Neural progenitor cell (in vitro differentiated cells): ENCODE data around the gene NOLC1. TPM values are rescaled to one million over a fixed set of nuclear protein-coding genes. Genes with fewer than 3 reads are reported as not detected.

Experiments used
- DNase-seq: peaks from one replicate; pipeline ENCODE4 v3.0.0-alpha.2; 2016; ENCODE audit warnings: low spot score
- H2AFZ ChIP-seq: fragments of 200-600 bp; sonication (generic); replicated peaks from 2 replicates; pipeline ENCODE4 v1.6.1; 2016; ENCODE audit warnings: antibody characterized with exemption
- H3F3A ChIP-seq: fragments of 200-600 bp; sonication (generic); 2 replicates; pipeline ENCODE4 v1.6.1; 2016; ENCODE audit warnings: antibody characterized with exemption, low read depth
- H3K27ac ChIP-seq: fragments of 200-600 bp; sonication (generic); 2 replicates; pipeline ENCODE4 v1.5.1; 2016; ENCODE audit warnings: mild to moderate bottlenecking
- H3K27me3 ChIP-seq: fragments of 200-600 bp; sonication (generic); 2 replicates; pipeline ENCODE4 v1.6.1; 2016; ENCODE audit warnings: mild to moderate bottlenecking, moderate library complexity
- H3K36me3 ChIP-seq: fragments of 200-600 bp; sonication (generic); 2 replicates; pipeline ENCODE4 v1.5.1; 2016
- H3K4me1 ChIP-seq: fragments of 200-600 bp; sonication (generic); 2 replicates; pipeline ENCODE4 v1.6.1; 2016; ENCODE audit warnings: mixed run types
- H3K4me2 ChIP-seq: fragments of 200-600 bp; sonication (generic); 2 replicates; pipeline ENCODE4 v1.6.1; 2016
- H3K4me3 ChIP-seq: fragments of 200-600 bp; sonication (generic); 2 replicates; pipeline ENCODE4 v1.5.1; 2016
- H3K79me2 ChIP-seq: fragments of 200-600 bp; sonication (generic); 2 replicates; pipeline ENCODE4 v1.6.1; 2016; ENCODE audit warnings: low read depth
- H3K9ac ChIP-seq: fragments of 200-600 bp; sonication (generic); 2 replicates; pipeline ENCODE4 v1.6.1; 2016
- H3K9me3 ChIP-seq: fragments of 200-600 bp; sonication (generic); 2 replicates; pipeline ENCODE4 v1.5.1; 2016; ENCODE audit warnings: low read depth
- H4K20me1 ChIP-seq: fragments of 200-600 bp; sonication (generic); 2 replicates; pipeline ENCODE4 v1.6.1; 2016; ENCODE audit warnings: low read depth
- H3K27ac Mint-ChIP-seq: 3 replicates; pipeline ENCODE4 v1.8.0; 2021; ENCODE audit warnings: mixed read lengths
- H3K27me3 Mint-ChIP-seq: 2 replicates; pipeline ENCODE4 v1.8.0; 2022; ENCODE audit warnings: low read depth, mild to moderate bottlenecking, inconsistent platforms, moderate library complexity, mixed read lengths; ENCODE audit not compliant: insufficient read depth
- H3K36me3 Mint-ChIP-seq: 3 replicates; pipeline ENCODE4 v1.8.0; 2021; ENCODE audit warnings: mixed read lengths
- H3K4me1 Mint-ChIP-seq: 3 replicates; pipeline ENCODE4 v1.8.0; 2021; ENCODE audit warnings: mixed read lengths
- H3K4me3 Mint-ChIP-seq: 3 replicates; pipeline ENCODE4 v1.8.0; 2021; ENCODE audit warnings: mild to moderate bottlenecking, moderate library complexity, mixed read lengths
- H3K9me3 Mint-ChIP-seq: 3 replicates; pipeline ENCODE4 v1.8.0; 2020; ENCODE audit warnings: mixed read lengths
- CTCF ChIP-seq: fragments of 200-600 bp; sonication (generic); IDR thresholded peaks from 2 replicates; pipeline ENCODE4 v1.5.1; 2017; ENCODE audit warnings: antibody characterized with exemption, mild to moderate bottlenecking
- EZH2 ChIP-seq: fragments of 200-600 bp; sonication (generic); IDR thresholded peaks from 2 replicates; pipeline ENCODE4 v1.6.1; 2017; ENCODE audit warnings: antibody characterized with exemption, mild to moderate bottlenecking, moderate library complexity
- EZH2phosphoT487 ChIP-seq: fragments of 200-600 bp; sonication (generic); IDR thresholded peaks from 2 replicates; pipeline ENCODE4 v1.6.1; 2017; ENCODE audit warnings: antibody characterized with exemption
- total RNA-seq: library from RNA; depleted of rRNA; stranded (reverse); fragments of >200 nt; gene quantifications from 2 replicates; pipeline ENCODE4 v1.2.3, GENCODE V29; 2015; ENCODE audit warnings: low replicate concordance

The NOLC1 gene
- total RNA-seq, 1 donor from 2014 or later = 80.6 TPM

GRCh38 chr10:102109166-102110116 is 42.7 kb upstream of the NOLC1 start:
- no peak overlapping the region for H3K4me2 ChIP-seq
- H3K79me2 ChIP-seq = peaks cover 46% of the 10 kb centered on the region
- TF ChIP-seq EZH2 (no peak), CTCF (no peak), EZH2phosphoT487 (no peak)
- H3K27me3 ChIP-seq = no peaks in the 10 kb centered on the region
- Mint-ChIP-seq H3K27ac (no peak overlapping the region), H3K27me3 (peaks cover 10% of the 10 kb centered on the region), H3K9me3 (no peaks in the 10 kb centered on the region), H3K4me3 (peak overlapping the region; percentile 61), H3K4me1 (peaks cover 20% of the 10 kb centered on the region), H3K36me3 (peaks cover 28% of the 10 kb centered on the region)
- H3K27ac ChIP-seq = no peak overlapping the region
- no peak overlapping the region for H2AFZ ChIP-seq
- H4K20me1 ChIP-seq = peaks cover 56% of the 10 kb centered on the region
- peaks cover under 1% of the 10 kb centered on the region for H3F3A ChIP-seq
- H3K4me1 ChIP-seq = peaks cover 13% of the 10 kb centered on the region
- no peaks in the 10 kb centered on the region for H3K9me3 ChIP-seq
- no peak for DNase-seq
- H3K4me3 ChIP-seq = no peak overlapping the region
- no peaks in the 10 kb centered on the region for H3K36me3 ChIP-seq
- no peak overlapping the region for H3K9ac ChIP-seq

- H3K36me3 ChIP-seq = no peaks in the 10 kb centered on the region
- H3K4me1 Mint-ChIP-seq = peaks cover 32% of the 10 kb centered on the region
- peak overlapping the region; percentile 41 for H3K4me3 Mint-ChIP-seq
- H3K4me2 ChIP-seq = no peak overlapping the region
- H4K20me1 ChIP-seq = peaks cover 56% of the 10 kb centered on the region
- no peak overlapping the region for H3K4me3 ChIP-seq
- peaks cover 7% of the 10 kb centered on the region for H3K27me3 Mint-ChIP-seq
- TF ChIP-seq EZH2phosphoT487 (no peak), EZH2 (no peak), CTCF (no peak)
- H3K79me2 ChIP-seq = peaks cover 64% of the 10 kb centered on the region
- no peak overlapping the region for H2AFZ ChIP-seq
- H3K27ac ChIP-seq = no peak overlapping the region
- DNase-seq = no peak
- H3K9me3 ChIP-seq = no peaks in the 10 kb centered on the region
- no peaks in the 10 kb centered on the region for H3K27me3 ChIP-seq
- H3K27ac Mint-ChIP-seq = no peak overlapping the region
- peaks cover 17% of the 10 kb centered on the region for H3F3A ChIP-seq
- H3K4me1 ChIP-seq = peaks cover 26% of the 10 kb centered on the region
- H3K9ac ChIP-seq = no peak overlapping the region
- H3K36me3 Mint-ChIP-seq = peaks cover 26% of the 10 kb centered on the region
- no peaks in the 10 kb centered on the region for H3K9me3 Mint-ChIP-seq
These were observed 40.9 kb upstream of the NOLC1 start for GRCh38 chr10:102111276-102111675.

DNA sequence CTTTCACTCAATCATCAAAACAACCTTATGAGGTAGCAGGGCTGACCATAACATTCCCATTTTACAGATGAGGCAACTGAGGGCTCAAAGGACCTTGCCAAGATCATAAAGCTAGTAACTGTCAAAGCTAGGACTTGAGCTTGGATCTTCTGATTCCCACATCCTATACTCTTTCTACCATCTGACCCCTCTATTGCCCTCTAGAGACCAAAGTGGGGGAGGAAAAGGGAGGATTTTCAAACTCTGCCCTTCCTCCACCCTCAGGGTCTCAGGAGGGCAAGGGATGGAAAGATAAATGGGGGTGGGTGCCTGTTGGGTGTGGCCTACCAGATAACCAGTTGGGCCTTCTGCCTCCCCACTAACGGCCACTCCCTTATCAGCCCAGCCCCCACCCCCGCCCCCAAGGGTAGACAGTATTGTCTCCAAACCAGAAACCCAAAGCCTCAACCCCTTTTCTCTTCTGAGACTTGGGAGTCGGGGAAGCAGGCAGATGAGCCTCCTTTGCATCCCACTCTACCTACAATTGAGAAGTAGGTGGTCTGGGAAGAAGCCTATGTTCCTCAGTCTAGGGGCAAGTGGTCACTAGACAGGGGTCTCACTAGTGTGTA is 39.9 kb upstream of the NOLC1 start:
- H3K9me3 Mint-ChIP-seq = no peaks in the 10 kb centered on the region
- no peak overlapping the region for H3K27ac Mint-ChIP-seq
- peak overlapping the region; percentile 95 for H3K4me3 Mint-ChIP-seq
- H3K27me3 Mint-ChIP-seq = peaks cover 9% of the 10 kb centered on the region
- H3K4me3 ChIP-seq = peak overlapping the region; percentile 88
- TF ChIP-seq CTCF (peak; percentile 52), EZH2 (no peak), EZH2phosphoT487 (no peak)
- H3K9me3 ChIP-seq = no peaks in the 10 kb centered on the region
- no peaks in the 10 kb centered on the region for H3K27me3 ChIP-seq
- peak overlapping the region; percentile 100 for H3K4me2 ChIP-seq
- peaks cover 42% of the 10 kb centered on the region for H3K4me1 Mint-ChIP-seq
- peaks cover 37% of the 10 kb centered on the region for H3K4me1 ChIP-seq
- peaks cover 26% of the 10 kb centered on the region for H3K36me3 Mint-ChIP-seq
- no peak overlapping the region for H2AFZ ChIP-seq
- peaks cover 75% of the 10 kb centered on the region for H3K79me2 ChIP-seq
- DNase-seq = peak; percentile 43
- H3K9ac ChIP-seq = no peak overlapping the region
- no peaks in the 10 kb centered on the region for H3K36me3 ChIP-seq
- peaks cover 26% of the 10 kb centered on the region for H3F3A ChIP-seq
- peak overlapping the region; percentile 9 for H3K27ac ChIP-seq
- peaks cover 48% of the 10 kb centered on the region for H4K20me1 ChIP-seq
